OCI-LY3 (cell line): ENCODE measurements around the gene CD72.
"Not testable (repeated sequence)": the region's sequence is repeated elsewhere in the genome, so short reads cannot be mapped to it uniquely, and the experiment has no call there.

ENCODE experiments used
- H2AFZ ChIP-seq: fragments of 200-600, 300-600 bp; shearing (Covaris generic); 2 replicates; pipeline ENCODE4 v1.6.0; 2014; ENCODE audit warnings: antibody characterized with exemption, low read depth, low read length
- H3K27ac ChIP-seq: fragments of 200-600, 300-600 bp; sonication (generic); 2 replicates; pipeline ENCODE4 v1.5.1; 2014; ENCODE audit warnings: mild to moderate bottlenecking, low read length, moderate library complexity, mixed read lengths
- H3K27me3 ChIP-seq: fragments of 200-600, 300-600 bp; sonication (generic); 2 replicates; pipeline ENCODE4 v1.6.1; 2014; ENCODE audit warnings: low read depth, low read length, mixed read lengths
- H3K36me3 ChIP-seq: fragments of 200-600, 300-600 bp; sonication (generic); replicated peaks from 2 replicates; pipeline ENCODE3; 2014; ENCODE audit warnings: low read depth, low read length, mixed read lengths
- H3K4me1 ChIP-seq: fragments of 300-600, 200-600 bp; sonication (generic); 2 replicates; pipeline ENCODE4 v1.6.1; 2014; ENCODE audit warnings: low read length, mixed read lengths
- H3K4me2 ChIP-seq: fragments of 200-600, 300-600 bp; sonication (generic); 2 replicates; pipeline ENCODE4 v1.6.1; 2014; ENCODE audit warnings: low read length, mixed read lengths
- H3K4me3 ChIP-seq: fragments of 300-600, 200-600 bp; sonication (generic); 2 replicates; pipeline ENCODE4 v1.5.1; 2014; ENCODE audit warnings: antibody characterized with exemption, mild to moderate bottlenecking, low read length, moderate library complexity
- H3K79me2 ChIP-seq: fragments of 300-600, 200-600 bp; shearing (Covaris generic); 2 replicates; pipeline ENCODE4 v1.6.1; 2014; ENCODE audit warnings: mild to moderate bottlenecking, low read length, mixed read lengths
- H3K9ac ChIP-seq: fragments of 300-600, 200-600 bp; shearing (Covaris generic); 2 replicates; pipeline ENCODE4 v1.6.0; 2014; ENCODE audit warnings: mild to moderate bottlenecking, low read length, moderate library complexity
- H3K9me3 ChIP-seq: fragments of 200-600, 300-600 bp; shearing (Covaris generic); 2 replicates; pipeline ENCODE4 v1.6.1; 2014; ENCODE audit warnings: low read length, mixed read lengths; ENCODE audit not compliant: insufficient read depth
- H4K20me1 ChIP-seq: fragments of 200-600, 300-600 bp; sonication (generic); 2 replicates; pipeline ENCODE4 v1.6.1; 2016; ENCODE audit warnings: low read length, mixed read lengths; ENCODE audit not compliant: insufficient read depth
- CTCF ChIP-seq: fragments of 200-600, 300-600 bp; sonication (generic); IDR thresholded peaks from 2 replicates; pipeline ENCODE4 v1.5.1; 2014; ENCODE audit warnings: antibody characterized with exemption, low read length, low read depth
- EZH2phosphoT487 ChIP-seq: fragments of 200-600 bp; shearing (Covaris generic); IDR thresholded peaks from 2 replicates; pipeline ENCODE4 v1.6.1; 2018; ENCODE audit warnings: antibody characterized with exemption, mixed run types, low read depth

The CD72 gene

GRCh38 chr9:35594471-35594870, 23.7 kb downstream of the CD72 start:
- Histone ChIP-seq H3K79me2 (no peaks in the 10 kb centered on the region), H2AFZ (no peak overlapping the region), H3K4me3 (no peak overlapping the region), H3K4me1 (peaks cover 10% of the 10 kb centered on the region; the same call in 1 of the 2 replicates), H3K36me3 (peaks cover 6% of the 10 kb centered on the region), H4K20me1 (no peaks in the 10 kb centered on the region), H3K9ac (no peak overlapping the region), H3K27ac (no peak overlapping the region), H3K9me3 (peaks cover 18% of the 10 kb centered on the region), H3K27me3 (no peaks in the 10 kb centered on the region), H3K4me2 (no peak overlapping the region)
- no peak for TF ChIP-seq EZH2phosphoT487
- TF ChIP-seq CTCF = no peak

GRCh38 chr9:35593581-35593980, 24.6 kb downstream of the CD72 start:
- no peaks in the 10 kb centered on the region for H4K20me1 ChIP-seq
- no peak overlapping the region for H3K4me2 ChIP-seq
- peaks cover 18% of the 10 kb centered on the region for H3K9me3 ChIP-seq
- TF ChIP-seq EZH2phosphoT487 = no peak
- no peak for TF ChIP-seq CTCF
- no peaks in the 10 kb centered on the region for H3K27me3 ChIP-seq
- H3K4me1 ChIP-seq = peaks cover 2% of the 10 kb centered on the region; the same call in 1 of the 2 replicates
- H3K9ac ChIP-seq = no peak overlapping the region
- H3K79me2 ChIP-seq = no peaks in the 10 kb centered on the region
- no peak overlapping the region for H3K4me3 ChIP-seq
- H3K27ac ChIP-seq = no peak overlapping the region
- peaks cover 6% of the 10 kb centered on the region for H3K36me3 ChIP-seq
- H2AFZ ChIP-seq = no peak overlapping the region

GRCh38 chr9:35588506-35588905, 29.7 kb downstream of the CD72 start:
- not testable (repeated sequence) for H3K4me3 ChIP-seq, H3K4me2 ChIP-seq, H3K9ac ChIP-seq, H3K79me2 ChIP-seq, H3K27me3 ChIP-seq, H4K20me1 ChIP-seq, H3K27ac ChIP-seq, H3K36me3 ChIP-seq, H3K4me1 ChIP-seq, H2AFZ ChIP-seq
- peaks cover 15% of the 10 kb centered on the region; the same call in 1 of the 2 replicates for H3K9me3 ChIP-seq

DNA sequence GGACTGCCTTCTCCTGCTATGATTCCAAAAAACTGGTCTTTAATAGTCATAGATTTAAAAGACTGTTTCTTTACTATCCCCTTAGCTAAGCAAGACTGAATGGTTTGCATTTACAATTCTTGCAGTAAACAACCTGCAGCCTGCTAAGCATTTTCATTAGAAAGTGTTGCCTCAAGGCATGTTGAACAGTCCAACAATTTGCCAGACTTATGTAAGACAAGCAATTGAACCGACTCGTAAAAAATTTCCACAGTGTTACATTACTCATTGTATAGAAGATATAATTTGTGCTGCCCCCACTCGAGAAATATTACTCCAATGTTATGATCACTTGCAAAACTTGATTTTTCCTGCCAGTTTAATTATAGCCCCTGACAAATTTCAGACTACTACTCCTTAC, 33.5 kb downstream of the CD72 start:
- H3K79me2 ChIP-seq, H3K4me3 ChIP-seq, H2AFZ ChIP-seq, H4K20me1 ChIP-seq, H3K9ac ChIP-seq, H3K4me2 ChIP-seq, H3K27ac ChIP-seq, H3K4me1 ChIP-seq, H3K27me3 ChIP-seq: not testable (repeated sequence)
- Histone ChIP-seq H3K9me3 (peaks cover 21% of the 10 kb centered on the region), H3K36me3 (peaks cover 19% of the 10 kb centered on the region)

DNA sequence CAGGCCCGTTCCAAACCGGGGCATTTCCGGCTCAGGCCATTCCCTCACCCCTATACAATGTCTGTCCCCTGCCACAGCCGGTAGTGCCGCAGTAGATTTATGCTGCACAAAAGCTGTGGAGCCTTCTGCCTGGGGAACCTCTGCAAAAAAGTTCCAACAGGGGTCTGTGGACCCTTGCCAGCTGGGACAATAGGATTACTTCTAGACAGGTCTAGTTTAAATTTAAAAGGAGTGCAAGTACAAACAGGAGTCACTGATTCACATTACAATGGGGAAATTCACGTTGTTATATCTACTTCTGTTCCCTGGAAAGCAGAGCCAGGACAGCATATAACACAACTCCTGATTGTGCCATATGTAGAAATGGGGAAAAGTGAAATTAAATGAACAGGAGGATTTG, 34.7 kb downstream of the CD72 start:
- H3K27ac ChIP-seq, H3K79me2 ChIP-seq, H2AFZ ChIP-seq, H3K4me2 ChIP-seq, H4K20me1 ChIP-seq, H3K4me3 ChIP-seq, H3K9ac ChIP-seq, H3K27me3 ChIP-seq: not testable (repeated sequence)
- Histone ChIP-seq H3K4me1 (peaks cover 11% of the 10 kb centered on the region), H3K36me3 (peaks cover 20% of the 10 kb centered on the region), H3K9me3 (peaks cover 26% of the 10 kb centered on the region)

GRCh38 chr9:35579659-35580227, 38.5 kb downstream of the CD72 start:
- not testable (repeated sequence) for H3K9ac ChIP-seq, H2AFZ ChIP-seq, H3K4me3 ChIP-seq, H3K79me2 ChIP-seq, H3K27me3 ChIP-seq, H4K20me1 ChIP-seq
- peaks cover 31% of the 10 kb centered on the region for H3K36me3 ChIP-seq
- peaks cover 32% of the 10 kb centered on the region for H3K9me3 ChIP-seq
- peak overlapping the region; percentile 1; the same call in 1 of the 2 replicates for H3K4me2 ChIP-seq
- peaks cover 11% of the 10 kb centered on the region for H3K4me1 ChIP-seq
- peak overlapping the region; percentile 86 for H3K27ac ChIP-seq
